ENCODE results near the gene SMC3. TPM values are rescaled to one million over a fixed set of nuclear protein-coding genes. Genes with fewer than 3 reads are reported as not detected.
A peak's percentile ranks its signal among the peaks of the same experiment; 100 is the strongest.

The SMC3 gene
- polyA plus RNA-seq (2013), result 44.4 TPM

GRCh38 chr10:110567201-110568054, at the start of gene SMC3:
SMC3 (plus strand) TSS chr10:110567695; CDS start chr10:110567817, 122 bp downstream.
- H3K9me3 ChIP-seq (ENCODE audit: control extremely low read depth in 1 of 5, control insufficient read depth in 4 of 5, insufficient read depth in 2 of 5, low read depth in 1 of 5, low read length in 4 of 5), result no peaks in the 10 kb centered on the region
- H3K36me3 ChIP-seq (ENCODE audit: control insufficient read depth in 4 of 4, insufficient read depth in 4 of 4, low read length in 3 of 4), result peaks cover 0 to 10% (median 4%) of the 10 kb centered on the region in 4 experiments
- peaks cover 0 to 36% (median 19%) of the 10 kb centered on the region in 4 experiments for H3K4me1 ChIP-seq (ENCODE audit: control extremely low read depth in 1 of 4, control insufficient read depth in 4 of 4, insufficient read depth in 4 of 4, low read length in 3 of 4)
- no peaks in the 10 kb centered on the region for H3K27me3 ChIP-seq (replicated peaks in 2 of 5; ENCODE audit: control insufficient read depth in 4 of 5, insufficient read depth in 5 of 5, low read length in 4 of 5)
- H3K4me3 ChIP-seq (ENCODE audit: control insufficient read depth in 1 of 7, extremely low read depth in 1 of 7, insufficient read depth in 4 of 7, low read depth in 2 of 7, low read length in 6 of 7), result peak within 1 kb of the TSS; percentile 66 to 98 (median 93)
- H3K27ac ChIP-seq (ENCODE audit: insufficient read depth in 1 of 2, low read depth in 1 of 2, low read length in 2 of 2, poor library complexity in 1 of 2, severe bottlenecking in 2 of 2), result peak within 1 kb of the TSS; percentile 93 to 97
- DNase-seq, result peak; percentile 93 to 96 (median 96)
- ChIA-PET POLR2A (no interaction called here), CTCF (interaction anchor here (1.1 to 1.6 kb wide), 2 partner anchors 16 to 34 kb away, joined by 3 read pairs; no protein-coding TSS in a partner anchor)
- WGBS (ENCODE audit: insufficient coverage), result 0% methylated on average over 50 of the region's 64 CpGs

GRCh38 chr10:110522365-110522988, 45.0 kb upstream of the SMC3 start:
- no peaks in the 10 kb centered on the region for H3K27me3 ChIP-seq (replicated peaks in 2 of 5; ENCODE audit: control insufficient read depth in 4 of 5, insufficient read depth in 5 of 5, low read length in 4 of 5)
- no peaks in the 10 kb centered on the region for H3K36me3 ChIP-seq (ENCODE audit: control insufficient read depth in 4 of 4, insufficient read depth in 4 of 4, low read length in 3 of 4)
- no peak overlapping the region for H3K4me3 ChIP-seq (ENCODE audit: control insufficient read depth in 1 of 7, extremely low read depth in 1 of 7, insufficient read depth in 4 of 7, low read depth in 2 of 7, low read length in 6 of 7)
- POLR2A ChIA-PET, result no interaction called here
- no peak for DNase-seq
- no peak overlapping the region for H3K27ac ChIP-seq (ENCODE audit: insufficient read depth in 1 of 2, low read depth in 1 of 2, low read length in 2 of 2, poor library complexity in 1 of 2, severe bottlenecking in 2 of 2)
- no peaks in the 10 kb centered on the region for H3K9me3 ChIP-seq (ENCODE audit: control extremely low read depth in 1 of 5, control insufficient read depth in 4 of 5, insufficient read depth in 2 of 5, low read depth in 1 of 5, low read length in 4 of 5)
- peaks cover 0 to 5% (median 0%) of the 10 kb centered on the region in 4 experiments for H3K4me1 ChIP-seq (ENCODE audit: control extremely low read depth in 1 of 4, control insufficient read depth in 4 of 4, insufficient read depth in 4 of 4, low read length in 3 of 4)
- CTCF ChIA-PET, result interaction anchor here (0.7 to 1.9 kb wide), 2 partner anchors 14 to 213 kb away, joined by 3 to 4 read pairs; no protein-coding TSS in a partner anchor
- WGBS (ENCODE audit: insufficient coverage), result 100% methylated on average over 4 of the region's 4 CpGs

- WGBS (ENCODE audit: insufficient coverage), result 93% methylated on average over 3 of the region's 3 CpGs
- H3K27me3 ChIP-seq (replicated peaks in 2 of 5; ENCODE audit: control insufficient read depth in 4 of 5, insufficient read depth in 5 of 5, low read length in 4 of 5), result no peaks in the 10 kb centered on the region
- H3K36me3 ChIP-seq (ENCODE audit: control insufficient read depth in 4 of 4, insufficient read depth in 4 of 4, low read length in 3 of 4), result no peaks in the 10 kb centered on the region
- ChIA-PET CTCF (interaction anchor here (1.9 kb wide), 1 partner anchor 15 kb away, joined by 4 read pairs; no protein-coding TSS in a partner anchor), POLR2A (no interaction called here)
- no peak overlapping the region for H3K4me3 ChIP-seq (ENCODE audit: control insufficient read depth in 1 of 7, extremely low read depth in 1 of 7, insufficient read depth in 4 of 7, low read depth in 2 of 7, low read length in 6 of 7)
- no peak for DNase-seq
- H3K9me3 ChIP-seq (ENCODE audit: control extremely low read depth in 1 of 5, control insufficient read depth in 4 of 5, insufficient read depth in 2 of 5, low read depth in 1 of 5, low read length in 4 of 5), result no peaks in the 10 kb centered on the region
- no peak overlapping the region for H3K27ac ChIP-seq (ENCODE audit: insufficient read depth in 1 of 2, low read depth in 1 of 2, low read length in 2 of 2, poor library complexity in 1 of 2, severe bottlenecking in 2 of 2)
- H3K4me1 ChIP-seq (ENCODE audit: control extremely low read depth in 1 of 4, control insufficient read depth in 4 of 4, insufficient read depth in 4 of 4, low read length in 3 of 4), result peaks cover 0 to 10% (median 0%) of the 10 kb centered on the region in 4 experiments
Measured at GRCh38 chr10:110523736-110524135, 43.8 kb upstream of the SMC3 start.

GRCh38 chr10:110524179-110524858, 43.2 kb upstream of the SMC3 start:
- no peak overlapping the region for H3K27ac ChIP-seq (ENCODE audit: insufficient read depth in 1 of 2, low read depth in 1 of 2, low read length in 2 of 2, poor library complexity in 1 of 2, severe bottlenecking in 2 of 2)
- no peaks in the 10 kb centered on the region for H3K9me3 ChIP-seq (ENCODE audit: control extremely low read depth in 1 of 5, control insufficient read depth in 4 of 5, insufficient read depth in 2 of 5, low read depth in 1 of 5, low read length in 4 of 5)
- no peak for DNase-seq
- H3K4me3 ChIP-seq (ENCODE audit: control insufficient read depth in 1 of 7, extremely low read depth in 1 of 7, insufficient read depth in 4 of 7, low read depth in 2 of 7, low read length in 6 of 7), result no peak overlapping the region
- peaks cover 0 to 10% (median under 1%) of the 10 kb centered on the region in 4 experiments for H3K4me1 ChIP-seq (ENCODE audit: control extremely low read depth in 1 of 4, control insufficient read depth in 4 of 4, insufficient read depth in 4 of 4, low read length in 3 of 4)
- ChIA-PET POLR2A (no interaction called here), CTCF (interaction anchor here (1.0 kb wide), 1 partner anchor 17 kb away, joined by 3 read pairs; no protein-coding TSS in a partner anchor)
- WGBS (ENCODE audit: insufficient coverage), result 100% methylated on average over 2 of the region's 3 CpGs
- no peaks in the 10 kb centered on the region for H3K27me3 ChIP-seq (replicated peaks in 2 of 5; ENCODE audit: control insufficient read depth in 4 of 5, insufficient read depth in 5 of 5, low read length in 4 of 5)
- no peaks in the 10 kb centered on the region for H3K36me3 ChIP-seq (ENCODE audit: control insufficient read depth in 4 of 4, insufficient read depth in 4 of 4, low read length in 3 of 4)

GRCh38 chr10:110524859-110525232, 42.6 kb upstream of the SMC3 start:
- Histone ChIP-seq H3K36me3 (ENCODE audit: control insufficient read depth in 4 of 4, insufficient read depth in 4 of 4, low read length in 3 of 4) (no peaks in the 10 kb centered on the region), H3K4me1 (ENCODE audit: control extremely low read depth in 1 of 4, control insufficient read depth in 4 of 4, insufficient read depth in 4 of 4, low read length in 3 of 4) (peaks cover 0 to 10% (median under 1%) of the 10 kb centered on the region in 4 experiments), H3K27ac (ENCODE audit: insufficient read depth in 1 of 2, low read depth in 1 of 2, low read length in 2 of 2, poor library complexity in 1 of 2, severe bottlenecking in 2 of 2) (no peak overlapping the region), H3K4me3 (ENCODE audit: control insufficient read depth in 1 of 7, extremely low read depth in 1 of 7, insufficient read depth in 4 of 7, low read depth in 2 of 7, low read length in 6 of 7) (no peak overlapping the region), H3K27me3 (replicated peaks in 2 of 5; ENCODE audit: control insufficient read depth in 4 of 5, insufficient read depth in 5 of 5, low read length in 4 of 5) (no peaks in the 10 kb centered on the region), H3K9me3 (ENCODE audit: control extremely low read depth in 1 of 5, control insufficient read depth in 4 of 5, insufficient read depth in 2 of 5, low read depth in 1 of 5, low read length in 4 of 5) (no peaks in the 10 kb centered on the region)
- WGBS (ENCODE audit: insufficient coverage), result no CpG with 5 or more reads among the region's 2 CpGs
- ChIA-PET POLR2A (no interaction called here), CTCF (interaction anchor here (1.0 kb wide), 1 partner anchor 18 kb away, joined by 3 read pairs; no protein-coding TSS in a partner anchor)
- no peak for DNase-seq

- no peaks in the 10 kb centered on the region for H3K9me3 ChIP-seq (ENCODE audit: control extremely low read depth in 1 of 5, control insufficient read depth in 4 of 5, insufficient read depth in 2 of 5, low read depth in 1 of 5, low read length in 4 of 5)
- WGBS (ENCODE audit: insufficient coverage), result 60% methylated on average over 2 of the region's 9 CpGs
- H3K27ac ChIP-seq (ENCODE audit: insufficient read depth in 1 of 2, low read depth in 1 of 2, low read length in 2 of 2, poor library complexity in 1 of 2, severe bottlenecking in 2 of 2), result no peak overlapping the region
- no peak overlapping the region for H3K4me3 ChIP-seq (ENCODE audit: control insufficient read depth in 1 of 7, extremely low read depth in 1 of 7, insufficient read depth in 4 of 7, low read depth in 2 of 7, low read length in 6 of 7)
- DNase-seq, result no peak
- ChIA-PET POLR2A (no interaction called here), CTCF (interaction anchor here (1.0 kb wide), 1 partner anchor 18 kb away, joined by 3 read pairs; no protein-coding TSS in a partner anchor)
- peaks cover 0 to 6% (median 3%) of the 10 kb centered on the region in 5 experiments for H3K27me3 ChIP-seq (replicated peaks in 2 of 5; ENCODE audit: control insufficient read depth in 4 of 5, insufficient read depth in 5 of 5, low read length in 4 of 5)
- no peaks in the 10 kb centered on the region for H3K36me3 ChIP-seq (ENCODE audit: control insufficient read depth in 4 of 4, insufficient read depth in 4 of 4, low read length in 3 of 4)
- H3K4me1 ChIP-seq (ENCODE audit: control extremely low read depth in 1 of 4, control insufficient read depth in 4 of 4, insufficient read depth in 4 of 4, low read length in 3 of 4), result peaks cover 0 to 15% (median 4%) of the 10 kb centered on the region in 4 experiments
Measured at GRCh38 chr10:110525349-110526260, 41.9 kb upstream of the SMC3 start.
